T-helper 22 cell (primary cell): ENCODE data around the gene SELENBP1.
"Not testable (repeated sequence)": the region's sequence is repeated elsewhere in the genome, so short reads cannot be mapped to it uniquely, and the experiment has no call there.

Experiments
- DNase-seq: peaks from one replicate; pipeline ENCODE4 v3.0.0-alpha.2; 2020; ENCODE audit warnings: low read depth

Gene SELENBP1

GRCh38 chr1:151372058-151372934 is at the start of gene SELENBP1:
TSS of gene SELENBP1 (minus strand) at chr1:151372705. CDS start at chr1:151372641, 64 bp downstream.
- no peak for DNase-seq

GRCh38 chr1:151419819-151420218 is 47.3 kb upstream of the SELENBP1 start:
- no peak for DNase-seq

GRCh38 chr1:151418081-151418480 is 45.6 kb upstream of the SELENBP1 start:
- no peak for DNase-seq

- DNase-seq, result no peak
Observed at GRCh38 chr1:151416231-151416630, 43.7 kb upstream of the SELENBP1 start.

GRCh38 chr1:151411884-151412283 is 39.4 kb upstream of the SELENBP1 start:
- no peak for DNase-seq

DNA sequence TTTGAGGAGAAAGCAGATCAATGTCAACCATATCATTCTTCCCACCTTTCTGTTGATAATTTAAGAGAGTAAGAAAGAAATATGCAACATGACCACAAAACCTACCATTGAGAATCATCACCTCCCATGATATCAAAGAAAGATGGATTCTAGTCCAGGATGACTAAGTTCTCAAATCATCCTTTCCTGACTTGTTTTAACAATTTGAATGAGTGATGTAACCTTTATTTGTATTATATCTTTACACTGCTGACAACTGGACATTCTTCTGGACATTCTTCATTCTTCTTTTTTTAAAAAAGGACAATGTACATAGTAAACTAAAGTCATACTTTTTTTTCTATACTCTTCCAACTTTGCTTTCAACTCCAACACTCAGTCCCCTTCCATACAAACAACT is 36.4 kb upstream of the SELENBP1 start:
- DNase-seq, result no peak

GRCh38 chr1:151407304-151407703 is 34.8 kb upstream of the SELENBP1 start:
- DNase-seq, result no peak

DNA sequence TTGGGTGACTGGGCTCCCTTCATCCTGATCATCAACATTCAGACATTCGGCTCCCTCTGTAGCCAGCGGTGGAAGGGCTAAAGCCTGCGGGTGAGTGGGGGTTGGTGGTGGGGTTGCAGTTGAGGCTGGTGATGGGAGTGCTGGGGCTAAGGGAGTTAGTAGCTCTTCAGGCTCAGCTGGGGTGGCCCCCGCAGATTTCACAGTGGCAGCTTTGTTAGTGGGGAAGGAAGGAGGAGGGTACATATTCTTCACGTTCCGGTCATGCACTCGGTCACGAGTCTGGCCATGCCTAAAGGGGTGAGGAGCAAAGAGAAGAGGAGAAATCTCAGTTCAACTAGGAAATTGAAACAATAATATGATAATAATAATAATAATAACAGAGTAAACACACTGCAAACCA is 33.7 kb upstream of the SELENBP1 start:
- DNase-seq, result no peak

DNA sequence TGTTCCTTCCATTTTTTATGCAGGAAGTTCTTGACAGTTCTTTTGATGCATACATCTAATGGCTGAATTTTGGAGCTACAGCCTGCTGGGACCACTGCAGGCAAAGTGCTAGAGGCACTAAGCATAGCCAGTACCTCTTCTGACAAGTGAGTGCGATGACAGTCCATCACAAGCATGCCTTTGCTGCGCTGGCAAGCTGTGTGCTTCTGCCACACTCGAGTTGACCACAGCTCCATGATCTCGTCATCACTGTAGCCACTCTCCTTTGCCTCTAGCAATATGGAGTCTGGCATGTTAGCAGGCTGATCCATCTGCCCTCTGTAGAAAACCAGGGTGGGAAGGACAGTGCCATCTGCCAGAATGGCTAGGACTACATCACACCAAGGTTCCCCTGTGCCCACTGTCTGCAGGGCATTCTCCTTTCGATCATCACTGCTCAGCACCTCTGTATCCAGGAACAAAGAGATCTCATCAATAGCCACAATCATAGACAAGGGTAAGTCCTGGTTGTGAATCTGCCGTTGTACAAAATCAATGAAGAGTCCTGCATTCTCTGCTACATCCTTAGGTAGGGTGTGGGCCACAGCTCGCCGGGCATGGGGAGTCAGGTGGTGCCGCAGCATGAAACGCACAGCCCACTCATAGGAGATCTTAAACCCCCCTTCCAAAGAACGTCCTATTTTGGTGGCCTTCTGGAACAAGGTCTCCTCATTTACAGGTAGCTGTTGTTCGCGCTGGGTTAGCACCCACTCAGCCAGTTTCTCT is 32.9 kb upstream of the SELENBP1 start:
- no peak for DNase-seq

DNA sequence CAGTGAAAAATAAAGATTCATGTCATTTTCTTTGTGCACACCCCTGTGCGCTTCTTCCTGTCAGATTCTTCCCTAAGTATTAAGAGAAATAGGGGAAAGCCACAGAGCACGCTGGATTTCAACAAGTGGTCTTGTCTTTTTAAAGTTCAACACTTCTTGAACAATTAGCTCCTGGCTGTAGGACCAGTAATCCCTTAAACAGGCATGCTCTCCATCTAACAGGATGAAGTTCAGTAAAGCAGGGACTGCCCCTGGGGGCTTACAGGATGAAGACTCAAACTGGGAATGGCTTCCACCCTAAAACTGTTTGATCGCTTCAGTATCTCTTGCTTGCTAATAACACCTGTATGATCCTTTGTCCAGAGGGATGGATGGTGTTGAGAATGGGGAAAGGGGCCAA is 31.1 kb upstream of the SELENBP1 start:
- no peak for DNase-seq

GRCh38 chr1:151402764-151403163 is 30.3 kb upstream of the SELENBP1 start:
- DNase-seq, result no peak

GRCh38 chr1:151401860-151402259 is 29.4 kb upstream of the SELENBP1 start:
- DNase-seq, result no peak

GRCh38 chr1:151401125-151401788 is 28.8 kb upstream of the SELENBP1 start:
- no peak for DNase-seq

DNA sequence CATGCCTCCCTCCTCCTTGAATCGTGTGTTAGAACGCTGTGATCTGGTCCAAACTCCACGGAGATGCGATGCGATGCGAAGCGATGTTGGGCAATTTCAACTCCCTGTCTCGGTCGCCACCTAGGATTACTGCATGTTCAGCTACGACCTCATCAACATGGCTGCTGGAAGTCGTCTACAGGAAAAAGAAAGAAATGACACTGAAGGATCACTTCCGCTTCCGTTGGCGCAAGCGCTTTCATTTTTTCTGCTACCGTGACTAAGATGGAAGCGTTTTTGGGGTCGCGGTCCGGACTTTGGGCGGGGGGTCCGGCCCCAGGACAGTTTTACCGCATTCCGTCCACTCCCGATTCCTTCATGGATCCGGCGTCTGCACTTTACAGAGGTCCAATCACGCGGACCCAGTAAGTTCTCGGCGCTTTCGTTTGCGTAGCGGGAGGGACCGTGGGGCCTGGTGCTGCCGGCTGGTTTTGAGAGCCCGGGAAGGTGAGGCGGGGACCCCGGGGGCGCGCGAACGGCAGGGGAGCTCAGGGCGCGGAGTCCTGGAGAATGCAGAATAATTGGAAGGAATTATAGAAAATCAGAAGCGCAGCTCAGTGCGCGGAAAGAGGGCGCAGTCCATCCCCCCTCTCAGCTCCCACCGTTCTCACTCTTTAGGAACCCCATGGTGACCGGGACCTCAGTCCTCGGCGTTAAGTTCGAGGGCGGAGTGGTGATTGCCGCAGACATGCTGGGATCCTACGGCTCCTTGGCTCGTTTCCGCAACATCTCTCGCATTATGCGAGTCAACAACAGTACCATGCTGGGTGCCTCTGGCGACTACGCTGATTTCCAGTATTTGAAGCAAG is 27.0 kb upstream of the SELENBP1 start, which contains the start of gene PSMB4:
PSMB4 (plus strand) TSS at position 250 of the 848 bp plus-strand sequence; CDS start at position 265, 15 bp downstream.
- DNase-seq, result peak; percentile 77

- DNase-seq, result not testable (repeated sequence)
Observed at GRCh38 chr1:151396265-151396664, 23.8 kb upstream of the SELENBP1 start.

DNA sequence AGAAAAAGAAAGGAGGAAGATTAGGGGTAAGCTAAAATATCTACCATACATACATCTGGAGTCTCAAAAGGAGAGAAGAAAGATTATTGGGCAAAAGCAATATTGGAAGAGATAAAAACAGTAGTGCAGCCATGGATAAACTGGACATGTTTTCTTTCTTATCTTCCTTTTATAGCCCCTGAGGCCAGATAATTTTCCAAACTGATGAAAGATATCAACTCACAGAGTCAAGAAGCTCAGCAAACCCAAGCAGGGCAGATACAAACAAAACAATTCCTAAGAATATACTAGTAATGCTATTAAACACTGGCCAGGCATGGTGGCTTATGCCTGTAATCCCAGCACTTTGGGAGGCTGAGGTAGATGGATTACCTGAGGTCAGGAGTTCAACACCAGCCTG is 21.1 kb upstream of the SELENBP1 start:
- DNase-seq, result no peak

GRCh38 chr1:151391079-151391563 is 18.6 kb upstream of the SELENBP1 start:
- no peak for DNase-seq

GRCh38 chr1:151390221-151391078 is 17.9 kb upstream of the SELENBP1 start:
- DNase-seq, result not testable (repeated sequence)

DNA sequence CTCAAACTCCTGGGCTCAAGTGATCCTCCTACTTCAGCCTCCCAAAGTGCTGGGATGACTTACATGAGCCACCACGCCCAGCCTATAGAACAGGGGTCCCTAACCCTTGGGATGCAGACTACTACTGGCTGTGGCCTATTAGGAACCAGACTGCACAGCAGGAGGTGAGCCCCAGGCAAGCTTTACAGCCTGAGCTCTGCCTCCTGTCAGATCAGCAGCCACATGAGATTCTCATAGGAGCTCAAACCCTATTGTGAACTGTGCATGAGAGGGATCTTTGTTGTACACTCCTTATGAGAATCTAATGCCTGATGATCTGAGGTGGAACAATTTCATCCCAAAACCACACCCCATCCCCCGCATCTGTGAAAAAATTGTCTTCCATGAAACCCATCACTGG is 13.5 kb upstream of the SELENBP1 start:
- DNase-seq, result no peak

- DNase-seq, result no peak
Observed at GRCh38 chr1:151384584-151384983, 12.1 kb upstream of the SELENBP1 start.
